ENCODE measurements around the gene ARHGEF37. TPM values are rescaled to one million over a fixed set of nuclear protein-coding genes. Genes with fewer than 3 reads are reported as not detected.

Gene ARHGEF37
- total and polyA plus RNA-seq, 2 donors (not counting 1 experiment from before 2014, with no cell fraction given), result 0.31 to 5.3 TPM

DNA sequence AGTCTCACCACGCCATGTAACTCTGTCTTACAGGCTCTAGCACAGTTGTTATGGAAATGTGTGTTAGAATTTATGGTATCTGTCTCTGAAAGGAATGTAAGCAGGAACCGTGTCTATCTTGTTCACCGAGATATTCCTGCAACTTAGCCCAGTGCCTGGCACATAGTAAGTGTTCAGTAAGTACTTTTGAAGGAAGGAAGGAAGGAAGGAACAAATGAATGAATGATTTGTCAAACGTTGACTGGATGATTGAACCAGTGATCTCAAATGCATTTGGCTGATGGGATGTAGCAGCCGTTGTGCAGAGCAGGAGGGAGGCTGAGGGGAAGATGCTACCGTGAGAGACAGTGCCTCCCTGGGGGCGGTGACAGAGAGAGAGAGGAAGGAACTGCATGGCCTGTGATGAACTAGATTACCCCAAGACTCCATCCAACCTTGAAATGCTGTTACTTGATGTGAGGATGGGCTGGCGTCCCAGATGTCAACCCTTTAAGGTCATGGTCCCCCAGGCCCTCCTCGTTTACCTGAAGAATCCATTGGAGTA is 101.3 kb downstream of the ARHGEF37 start:
- no peaks in the 10 kb centered on the region for H3K4me1 ChIP-seq (ENCODE audit: control insufficient read depth, extremely low read depth, insufficient read depth, low read length)
- H3K9me3 ChIP-seq (ENCODE audit: control insufficient read depth, insufficient read depth, low read depth, low read length), result no peaks in the 10 kb centered on the region
- H3K79me2 ChIP-seq (ENCODE audit: control insufficient read depth, insufficient read depth, low read length), result no peaks in the 10 kb centered on the region
- peaks cover 18% of the 10 kb centered on the region for H3K27me3 ChIP-seq (ENCODE audit: control insufficient read depth, insufficient read depth, low read length)
- no peaks in the 10 kb centered on the region for H3K36me3 ChIP-seq (ENCODE audit: control insufficient read depth, insufficient read depth, low read length)
- no peak overlapping the region for H3K27ac ChIP-seq (ENCODE audit: insufficient read depth, low read length)
- no peak for TF ChIP-seq EZH2 (IDR thresholded peaks at IDR 0.05; ENCODE audit: low read length, missing control alignments)
- TF ChIP-seq, protein P1, sequence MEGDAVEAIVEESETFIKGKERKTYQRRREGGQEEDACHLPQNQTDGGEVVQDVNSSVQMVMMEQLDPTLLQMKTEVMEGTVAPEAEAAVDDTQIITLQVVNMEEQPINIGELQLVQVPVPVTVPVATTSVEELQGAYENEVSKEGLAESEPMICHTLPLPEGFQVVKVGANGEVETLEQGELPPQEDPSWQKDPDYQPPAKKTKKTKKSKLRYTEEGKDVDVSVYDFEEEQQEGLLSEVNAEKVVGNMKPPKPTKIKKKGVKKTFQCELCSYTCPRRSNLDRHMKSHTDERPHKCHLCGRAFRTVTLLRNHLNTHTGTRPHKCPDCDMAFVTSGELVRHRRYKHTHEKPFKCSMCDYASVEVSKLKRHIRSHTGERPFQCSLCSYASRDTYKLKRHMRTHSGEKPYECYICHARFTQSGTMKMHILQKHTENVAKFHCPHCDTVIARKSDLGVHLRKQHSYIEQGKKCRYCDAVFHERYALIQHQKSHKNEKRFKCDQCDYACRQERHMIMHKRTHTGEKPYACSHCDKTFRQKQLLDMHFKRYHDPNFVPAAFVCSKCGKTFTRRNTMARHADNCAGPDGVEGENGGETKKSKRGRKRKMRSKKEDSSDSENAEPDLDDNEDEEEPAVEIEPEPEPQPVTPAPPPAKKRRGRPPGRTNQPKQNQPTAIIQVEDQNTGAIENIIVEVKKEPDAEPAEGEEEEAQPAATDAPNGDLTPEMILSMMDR (conservative IDR thresholded peaks at IDR 0.05 in 1 of 2, IDR thresholded peaks at IDR 0.05 in 1 of 2; ENCODE audit: low read depth in 1 of 2, low read length in 2 of 2), result no peak
- H3K4me3 ChIP-seq (replicated peaks in 1 of 4; ENCODE audit: control extremely low read depth in 1 of 4, insufficient read depth in 1 of 4, low read depth in 3 of 4, low read length in 4 of 4), result no peak overlapping the region
- no peak overlapping the region for H3K4me2 ChIP-seq (ENCODE audit: extremely low read depth, insufficient read depth, low read length)
- no peaks in the 10 kb centered on the region for H4K20me1 ChIP-seq (ENCODE audit: control insufficient read depth, extremely low read depth, insufficient read depth, low read length)
- no peak overlapping the region for H2AFZ ChIP-seq (ENCODE audit: low read length)
- no peak for DNase-seq (ENCODE audit: low read depth in 2 of 2)
- H3K9ac ChIP-seq (ENCODE audit: insufficient read depth, low read length), result no peak overlapping the region

DNA sequence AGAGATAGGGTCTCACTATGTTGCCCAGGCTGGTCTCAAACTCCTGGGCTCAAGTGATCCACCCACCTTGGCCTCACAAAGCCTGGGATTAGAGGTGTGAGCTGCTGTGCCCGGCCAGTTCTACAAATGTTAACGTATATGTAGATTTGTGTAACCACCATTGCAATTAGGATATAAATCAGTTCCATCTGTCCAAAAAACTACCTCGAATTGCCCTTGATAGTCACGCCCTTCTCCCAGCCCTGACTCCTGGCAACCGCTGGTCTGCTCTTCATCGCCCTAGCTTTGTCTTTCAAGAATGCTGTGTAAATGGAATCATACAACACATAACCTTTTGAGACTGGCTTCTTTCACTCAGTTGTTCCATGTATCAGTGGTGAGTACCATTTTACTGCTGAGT is 102.7 kb downstream of the ARHGEF37 start:
- TF ChIP-seq EZH2 (IDR thresholded peaks at IDR 0.05; ENCODE audit: low read length, missing control alignments), result no peak
- TF ChIP-seq, protein P1 (conservative IDR thresholded peaks at IDR 0.05 in 1 of 2, IDR thresholded peaks at IDR 0.05 in 1 of 2; ENCODE audit: low read depth in 1 of 2, low read length in 2 of 2), result no peak
- H2AFZ ChIP-seq (ENCODE audit: low read length), result no peak overlapping the region
- H3K27me3 ChIP-seq (ENCODE audit: control insufficient read depth, insufficient read depth, low read length), result peaks cover 28% of the 10 kb centered on the region
- no peak overlapping the region for H3K4me2 ChIP-seq (ENCODE audit: extremely low read depth, insufficient read depth, low read length)
- no peaks in the 10 kb centered on the region for H3K9me3 ChIP-seq (ENCODE audit: control insufficient read depth, insufficient read depth, low read depth, low read length)
- H3K27ac ChIP-seq (ENCODE audit: insufficient read depth, low read length), result no peak overlapping the region
- no peaks in the 10 kb centered on the region for H3K36me3 ChIP-seq (ENCODE audit: control insufficient read depth, insufficient read depth, low read length)
- no peak overlapping the region for H3K4me3 ChIP-seq (replicated peaks in 1 of 4; ENCODE audit: control extremely low read depth in 1 of 4, insufficient read depth in 1 of 4, low read depth in 3 of 4, low read length in 4 of 4)
- no peaks in the 10 kb centered on the region for H3K79me2 ChIP-seq (ENCODE audit: control insufficient read depth, insufficient read depth, low read length)
- H4K20me1 ChIP-seq (ENCODE audit: control insufficient read depth, extremely low read depth, insufficient read depth, low read length), result no peaks in the 10 kb centered on the region
- DNase-seq (ENCODE audit: low read depth in 2 of 2), result no peak
- no peaks in the 10 kb centered on the region for H3K4me1 ChIP-seq (ENCODE audit: control insufficient read depth, extremely low read depth, insufficient read depth, low read length)
- no peak overlapping the region for H3K9ac ChIP-seq (ENCODE audit: insufficient read depth, low read length)

DNA sequence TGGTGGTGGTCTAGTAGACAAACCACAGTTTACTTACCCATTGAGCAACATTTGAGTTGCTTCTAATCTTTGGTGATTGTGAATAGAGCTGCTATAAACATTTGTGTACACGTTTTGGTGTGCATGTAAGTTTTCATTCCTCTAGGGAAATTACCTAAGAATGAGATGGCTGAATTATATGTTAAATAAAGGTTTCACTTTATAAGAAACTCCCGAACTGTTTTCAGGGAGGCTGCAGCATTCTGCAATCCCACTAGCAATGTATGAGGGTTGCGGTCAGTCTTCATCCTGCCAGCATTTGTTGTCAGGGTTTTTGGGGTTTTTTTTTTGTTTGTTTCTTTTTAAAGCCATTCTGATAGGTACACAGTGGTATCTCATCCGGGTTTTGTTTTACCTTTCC is 103.1 kb downstream of the ARHGEF37 start:
- Histone ChIP-seq H4K20me1 (ENCODE audit: control insufficient read depth, extremely low read depth, insufficient read depth, low read length) (no peaks in the 10 kb centered on the region), H3K79me2 (ENCODE audit: control insufficient read depth, insufficient read depth, low read length) (no peaks in the 10 kb centered on the region), H3K9ac (ENCODE audit: insufficient read depth, low read length) (no peak overlapping the region), H3K27ac (ENCODE audit: insufficient read depth, low read length) (no peak overlapping the region), H3K4me2 (ENCODE audit: extremely low read depth, insufficient read depth, low read length) (no peak overlapping the region), H3K4me1 (ENCODE audit: control insufficient read depth, extremely low read depth, insufficient read depth, low read length) (no peaks in the 10 kb centered on the region), H3K9me3 (ENCODE audit: control insufficient read depth, insufficient read depth, low read depth, low read length) (no peaks in the 10 kb centered on the region), H3K36me3 (ENCODE audit: control insufficient read depth, insufficient read depth, low read length) (no peaks in the 10 kb centered on the region), H3K27me3 (ENCODE audit: control insufficient read depth, insufficient read depth, low read length) (peaks cover 32% of the 10 kb centered on the region), H2AFZ (ENCODE audit: low read length) (no peak overlapping the region), H3K4me3 (replicated peaks in 1 of 4; ENCODE audit: control extremely low read depth in 1 of 4, insufficient read depth in 1 of 4, low read depth in 3 of 4, low read length in 4 of 4) (no peak overlapping the region)
- no peak for DNase-seq (ENCODE audit: low read depth in 2 of 2)
- TF ChIP-seq, protein P1 (conservative IDR thresholded peaks at IDR 0.05 in 1 of 2, IDR thresholded peaks at IDR 0.05 in 1 of 2; ENCODE audit: low read depth in 1 of 2, low read length in 2 of 2), result no peak
- TF ChIP-seq EZH2 (IDR thresholded peaks at IDR 0.05; ENCODE audit: low read length, missing control alignments), result no peak

Other genes starting within 250 kb of the ARHGEF37 start
- gene GRPEL2, start 236.0 kb upstream of the ARHGEF37 start, total RNA-seq, result 29.6 and 30.8 TPM in 2 replicates
- gene GRPEL2, start 236.0 kb upstream of the ARHGEF37 start, polyA plus RNA-seq, result 14.9 and 15.3 TPM in 2 replicates
- gene PCYOX1L, start 223.5 kb upstream of the ARHGEF37 start, total RNA-seq, result 4.9 and 7.6 TPM in 2 replicates
- 9.1 and 11.3 TPM in 2 replicates for gene PCYOX1L, start 223.5 kb upstream of the ARHGEF37 start, polyA plus RNA-seq
- gene IL17B, start 202.2 kb upstream of the ARHGEF37 start, total RNA-seq, result not detected in 2 replicates
- 0.34 TPM in 1 of 2 replicates, not detected in the other for gene IL17B, start 202.2 kb upstream of the ARHGEF37 start, polyA plus RNA-seq
- gene CSNK1A1, start 30.1 kb upstream of the ARHGEF37 start, total RNA-seq, result 522 and 674 TPM in 2 replicates
- 245 and 275 TPM in 2 replicates for gene CSNK1A1, start 30.1 kb upstream of the ARHGEF37 start, polyA plus RNA-seq
- gene PPARGC1B, start 148.8 kb downstream of the ARHGEF37 start, total RNA-seq, result 0.26 and 0.50 TPM in 2 replicates
- 0.19 and 0.42 TPM in 2 replicates for gene PPARGC1B, start 148.8 kb downstream of the ARHGEF37 start, polyA plus RNA-seq

All from fibroblast of lung (primary cell).